GM12865 (cell line): Measurements from ENCODE around the gene NCAPG2.

Experiments
- DNase-seq: peaks from one replicate; pipeline ENCODE4 v3.0.0; 2010; ENCODE audit warnings: low read depth
- H3K4me3 ChIP-seq: 2 replicates; pipeline ENCODE4 v1.5.1; 2011; ENCODE audit warnings: mild to moderate bottlenecking, low read depth, low read length, control low read depth
- TF ChIP-seq, protein P1 (sequence below): IDR thresholded peaks from 2 replicates; pipeline ENCODE4 v1.5.1; 2011; ENCODE audit warnings: low read length, control low read depth, low read depth, inconsistent platforms; ENCODE audit not compliant: insufficient read depth; ENCODE audit errors: missing control alignments

Gene NCAPG2

DNA sequence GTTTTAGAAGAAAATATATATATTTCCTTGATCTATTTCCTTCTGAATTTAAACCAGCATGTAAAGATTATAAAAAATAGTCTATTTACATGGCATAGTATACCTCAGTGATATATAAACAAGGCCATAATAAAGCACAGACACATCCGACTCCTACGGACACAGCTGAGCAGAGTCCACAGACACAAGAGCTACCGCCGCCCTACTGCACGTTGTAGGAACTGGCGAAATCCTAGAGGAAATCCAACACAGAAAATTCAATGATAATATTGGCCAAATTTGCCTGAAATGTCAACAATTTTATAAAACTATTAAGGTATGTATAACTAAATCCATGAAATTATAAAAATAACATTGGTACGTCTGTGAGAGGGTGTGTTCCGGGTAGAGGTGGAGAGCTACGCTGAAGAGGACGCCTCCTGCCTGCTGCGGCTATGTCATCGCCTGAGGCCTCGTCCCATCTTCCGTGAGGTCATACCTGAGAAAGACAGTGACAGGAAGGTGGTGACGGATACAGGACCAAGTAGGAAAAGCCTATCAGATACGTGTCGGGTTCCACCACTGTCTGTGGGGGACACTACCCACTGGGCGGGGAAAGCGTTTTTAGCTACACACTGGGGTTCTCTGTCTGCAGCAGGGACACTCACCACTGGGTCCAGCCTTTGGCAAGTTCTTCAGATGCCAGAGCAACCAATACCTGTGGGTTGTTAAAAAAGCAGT, 29.3 kb upstream of the NCAPG2 start:
- no peak for DNase-seq
- no peak overlapping the region for H3K4me3 ChIP-seq
- TF ChIP-seq, protein P1, sequence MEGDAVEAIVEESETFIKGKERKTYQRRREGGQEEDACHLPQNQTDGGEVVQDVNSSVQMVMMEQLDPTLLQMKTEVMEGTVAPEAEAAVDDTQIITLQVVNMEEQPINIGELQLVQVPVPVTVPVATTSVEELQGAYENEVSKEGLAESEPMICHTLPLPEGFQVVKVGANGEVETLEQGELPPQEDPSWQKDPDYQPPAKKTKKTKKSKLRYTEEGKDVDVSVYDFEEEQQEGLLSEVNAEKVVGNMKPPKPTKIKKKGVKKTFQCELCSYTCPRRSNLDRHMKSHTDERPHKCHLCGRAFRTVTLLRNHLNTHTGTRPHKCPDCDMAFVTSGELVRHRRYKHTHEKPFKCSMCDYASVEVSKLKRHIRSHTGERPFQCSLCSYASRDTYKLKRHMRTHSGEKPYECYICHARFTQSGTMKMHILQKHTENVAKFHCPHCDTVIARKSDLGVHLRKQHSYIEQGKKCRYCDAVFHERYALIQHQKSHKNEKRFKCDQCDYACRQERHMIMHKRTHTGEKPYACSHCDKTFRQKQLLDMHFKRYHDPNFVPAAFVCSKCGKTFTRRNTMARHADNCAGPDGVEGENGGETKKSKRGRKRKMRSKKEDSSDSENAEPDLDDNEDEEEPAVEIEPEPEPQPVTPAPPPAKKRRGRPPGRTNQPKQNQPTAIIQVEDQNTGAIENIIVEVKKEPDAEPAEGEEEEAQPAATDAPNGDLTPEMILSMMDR, result no peak

DNA sequence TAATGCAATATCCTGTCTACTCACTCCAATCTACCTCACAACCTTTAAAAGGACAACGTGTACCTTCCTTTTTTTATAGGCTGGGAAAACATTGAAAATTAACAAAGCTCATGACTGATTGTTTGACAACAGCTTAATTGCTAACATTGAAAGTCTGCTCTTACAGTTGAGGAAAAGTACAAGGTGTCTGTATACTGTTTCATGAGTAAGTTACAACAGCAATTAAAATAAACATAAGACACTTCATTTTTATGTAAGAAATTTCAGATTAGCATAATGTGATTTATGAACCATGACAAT, 28.6 kb upstream of the NCAPG2 start:
- TF ChIP-seq, protein P1, result no peak
- no peak overlapping the region for H3K4me3 ChIP-seq
- no peak for DNase-seq

DNA sequence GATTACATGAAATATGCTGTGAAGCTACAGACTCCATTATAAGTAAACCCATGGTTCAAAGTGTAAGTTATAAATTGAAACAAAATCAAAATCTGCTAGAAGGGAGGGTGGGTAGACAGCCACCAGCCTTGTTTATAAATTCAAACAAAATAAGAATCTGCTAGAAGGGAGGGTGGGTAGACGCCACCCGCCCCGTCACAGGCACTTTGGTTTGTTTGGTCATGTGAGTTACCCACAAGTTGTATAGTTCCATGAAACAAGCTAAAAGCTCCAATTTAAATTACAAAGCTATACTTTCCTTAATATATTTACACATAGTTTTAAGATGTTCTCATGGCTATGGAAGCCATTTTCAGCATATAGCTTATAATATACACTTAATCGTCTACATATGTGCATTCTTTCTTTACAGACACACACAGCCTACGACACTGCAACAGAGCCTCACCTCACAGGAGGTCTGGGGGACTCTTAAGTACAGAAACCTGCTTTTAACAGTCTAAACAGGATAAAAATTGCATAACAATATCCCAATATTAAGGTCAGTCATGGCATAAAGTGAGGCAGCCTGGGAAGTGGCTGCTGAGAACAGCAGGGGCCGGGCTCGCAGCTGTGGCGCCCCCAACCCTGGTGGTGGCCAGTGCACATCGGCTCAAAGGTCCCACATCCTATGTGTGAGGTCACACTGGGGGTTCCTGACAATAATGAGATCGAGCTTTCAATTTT, 28.1 kb upstream of the NCAPG2 start:
- TF ChIP-seq, protein P1, result no peak
- DNase-seq, result no peak
- H3K4me3 ChIP-seq, result no peak overlapping the region

DNA sequence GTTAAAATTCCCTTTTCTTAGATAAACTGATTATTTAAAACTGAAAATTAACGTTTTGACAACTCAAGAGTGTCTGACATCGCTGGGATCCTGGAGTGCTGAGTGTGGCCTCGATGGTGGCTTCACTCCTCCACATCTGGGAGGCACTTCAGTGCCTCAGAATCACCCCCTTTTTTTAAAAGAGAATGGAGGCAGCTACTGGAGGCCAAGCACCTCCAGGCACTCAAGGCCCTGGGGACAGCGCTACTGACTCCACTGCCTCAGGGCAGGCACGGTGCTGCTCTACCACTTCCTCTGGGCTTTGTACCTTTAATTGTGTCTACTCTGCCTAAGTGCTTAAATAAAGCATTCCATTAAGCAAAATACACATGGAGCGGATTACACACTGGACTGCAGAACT, 27.2 kb upstream of the NCAPG2 start:
- TF ChIP-seq, protein P1, result no peak
- no peak overlapping the region for H3K4me3 ChIP-seq
- DNase-seq, result no peak

DNA sequence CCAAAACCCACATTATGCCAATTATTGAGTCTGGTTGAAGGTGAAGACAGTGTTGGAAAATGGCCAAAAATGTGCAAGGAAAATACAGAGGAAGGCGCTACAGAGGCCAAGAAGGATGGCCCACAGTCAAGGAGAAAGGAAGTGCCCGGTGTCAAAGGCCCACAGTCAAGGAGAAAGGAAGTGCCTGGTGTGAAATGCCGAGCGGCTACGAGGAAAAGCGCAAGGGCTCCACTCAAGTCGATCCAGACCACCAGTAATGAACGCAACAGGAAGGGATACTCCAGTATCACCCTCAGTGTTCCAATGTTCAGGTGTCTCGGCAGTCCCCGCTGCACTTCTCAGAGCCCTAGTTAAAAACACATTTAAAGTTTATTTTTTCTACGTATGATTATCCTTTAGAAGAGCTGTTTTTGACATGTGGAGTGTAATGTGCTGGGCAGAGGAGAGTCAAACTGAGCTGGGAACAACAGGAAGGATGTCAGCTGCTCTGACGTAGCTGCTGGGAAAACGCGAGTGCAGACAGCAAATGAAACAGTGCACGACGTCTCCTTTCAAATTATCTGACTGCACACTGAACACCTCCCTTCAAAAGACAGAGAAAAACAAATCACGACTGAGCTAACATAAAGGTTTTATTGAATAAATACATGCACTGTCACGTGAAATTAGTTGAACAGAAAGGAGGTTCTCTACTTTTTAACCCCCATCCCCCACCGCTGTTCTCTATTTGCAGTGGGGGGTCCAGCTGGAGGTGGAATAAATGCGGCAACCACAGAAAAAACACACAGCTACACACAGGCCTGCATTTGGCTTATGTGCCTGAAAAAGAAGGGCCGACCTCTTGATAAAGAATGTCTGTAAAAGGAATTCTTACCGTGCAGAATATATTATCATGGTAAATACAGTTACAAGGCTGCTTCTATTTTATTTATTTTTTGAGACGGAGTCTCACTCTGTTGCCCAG, 26.1 kb upstream of the NCAPG2 start:
- no peak for DNase-seq
- TF ChIP-seq, protein P1, result no peak

DNA sequence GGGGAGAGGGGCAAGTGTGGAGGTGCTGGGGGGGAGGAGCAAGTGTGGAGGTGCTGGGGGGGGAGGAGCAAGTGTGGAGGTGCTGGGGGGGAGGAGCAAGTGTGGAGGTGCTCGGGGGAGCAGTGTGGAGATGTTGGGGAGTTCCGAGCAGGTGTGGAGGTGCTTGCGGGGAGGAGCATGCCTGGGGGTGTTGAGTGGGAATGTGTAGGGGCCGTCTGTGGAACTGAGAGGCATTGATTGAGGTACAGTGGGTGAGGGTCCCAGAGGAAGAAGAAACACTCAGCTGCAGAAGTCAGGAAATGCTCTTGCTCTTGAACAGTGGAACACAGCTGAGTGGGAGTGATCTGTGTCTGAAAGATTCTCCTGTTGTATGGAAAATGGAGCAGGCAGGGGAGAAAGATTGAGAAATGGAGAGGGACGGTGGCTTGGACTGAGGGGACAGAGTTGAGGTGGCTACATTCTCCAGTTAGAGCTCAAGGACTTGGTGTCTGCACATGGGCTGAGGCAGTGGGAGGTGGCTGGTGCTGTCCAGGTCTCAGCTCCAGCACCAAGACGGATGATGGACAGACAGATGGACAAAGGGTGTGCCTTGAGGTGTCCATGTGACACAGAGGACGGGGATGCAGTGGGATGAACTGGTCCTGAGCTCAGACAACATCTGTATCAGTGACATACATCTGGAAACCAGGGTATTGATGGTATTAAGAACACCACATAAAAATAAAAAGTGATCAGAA, 25.2 kb upstream of the NCAPG2 start:
- TF ChIP-seq, protein P1, result no peak
- DNase-seq, result no peak
- H3K4me3 ChIP-seq, result no peak overlapping the region

More for the DNA sequence above, 26.1 kb upstream of the NCAPG2 start:
- no peak overlapping the region for H3K4me3 ChIP-seq
